NCI-H2081 (cell line): ENCODE measurements around the gene USH1C.

Experiments
- DNase-seq, 2 experiments: peaks; one replicate each; lab custom pipeline; 2025; lab: John Stamatoyannopoulos, UW

The USH1C gene

GRCh38 chr11:17547051-17547577, 2.9 kb upstream of the USH1C start, which contains the start of gene OTOG:
TSS of gene OTOG (plus strand) at chr11:17547259. CDS start at chr11:17547373, 114 bp downstream.
- DNase-seq, result peak; percentile 84 to 92

DNA sequence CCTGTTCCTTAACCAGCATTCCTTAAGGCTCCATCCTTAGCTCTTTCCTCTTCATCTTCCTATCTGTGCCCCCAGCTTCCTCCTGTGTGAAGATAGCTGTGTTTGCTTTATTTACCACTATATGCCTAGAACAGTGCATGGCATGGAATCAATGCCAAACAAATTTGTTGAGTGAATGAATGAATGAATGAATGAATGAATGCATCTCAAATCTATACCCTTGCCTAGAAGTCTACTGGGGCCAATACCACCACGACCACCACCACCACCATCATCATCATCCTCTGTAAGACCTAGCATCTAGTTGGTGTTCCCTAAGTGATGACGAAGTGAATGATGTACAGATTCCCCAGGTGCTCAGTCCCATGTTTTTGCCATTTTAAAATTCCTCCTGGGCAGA, 2.0 kb upstream of the USH1C start:
- DNase-seq, result no peak

DNA sequence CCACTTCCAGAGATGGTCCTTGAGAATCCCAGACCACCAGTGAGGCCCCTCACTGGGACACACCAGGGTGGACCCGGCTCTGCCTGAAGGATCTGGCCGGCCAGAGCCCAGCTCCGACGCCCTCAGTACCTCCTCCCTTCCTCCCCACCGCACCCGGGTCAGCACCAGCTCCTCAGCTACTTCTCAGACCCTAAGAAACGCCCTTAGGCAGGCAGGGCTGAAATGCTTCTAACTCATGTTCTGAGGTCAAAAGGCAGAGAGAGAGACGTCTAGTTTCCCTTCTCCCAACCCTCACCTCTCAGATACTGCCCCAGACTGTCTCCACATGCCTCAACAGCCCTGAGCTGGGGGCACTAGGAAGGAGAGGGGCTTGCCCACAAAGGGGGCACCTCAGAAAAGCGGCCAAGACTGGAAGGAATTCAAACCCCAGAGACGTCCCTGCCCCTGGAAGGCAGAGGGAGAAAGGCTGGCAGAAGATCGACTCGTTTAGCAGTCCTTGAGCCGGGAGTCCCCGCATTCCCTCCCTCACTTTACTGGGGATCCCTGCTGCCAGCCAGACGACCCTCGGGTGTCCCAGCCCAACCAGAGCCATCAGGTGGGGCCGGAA, 539 bp downstream of the USH1C start:
- DNase-seq, result no peak

DNA sequence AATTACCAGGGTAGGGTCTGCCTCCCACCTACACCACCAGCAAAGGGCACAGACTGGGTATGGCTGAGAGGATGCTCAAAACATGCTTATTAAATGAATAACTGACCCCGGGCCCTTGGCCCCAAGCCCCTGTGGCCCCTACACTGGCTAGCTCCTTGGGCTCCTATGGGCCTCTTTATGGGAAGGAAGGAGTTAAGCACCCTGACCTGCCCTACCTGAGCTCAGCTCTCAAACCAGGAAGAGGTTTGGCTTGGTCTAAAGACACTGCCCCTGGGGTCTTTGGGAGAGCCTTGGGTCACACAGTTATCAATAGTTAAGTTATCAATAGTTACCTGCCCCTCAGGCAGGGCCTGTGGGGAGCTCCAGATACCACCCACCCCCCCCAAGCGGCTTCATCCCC, 1.2 kb downstream of the USH1C start:
- no peak for DNase-seq

DNA sequence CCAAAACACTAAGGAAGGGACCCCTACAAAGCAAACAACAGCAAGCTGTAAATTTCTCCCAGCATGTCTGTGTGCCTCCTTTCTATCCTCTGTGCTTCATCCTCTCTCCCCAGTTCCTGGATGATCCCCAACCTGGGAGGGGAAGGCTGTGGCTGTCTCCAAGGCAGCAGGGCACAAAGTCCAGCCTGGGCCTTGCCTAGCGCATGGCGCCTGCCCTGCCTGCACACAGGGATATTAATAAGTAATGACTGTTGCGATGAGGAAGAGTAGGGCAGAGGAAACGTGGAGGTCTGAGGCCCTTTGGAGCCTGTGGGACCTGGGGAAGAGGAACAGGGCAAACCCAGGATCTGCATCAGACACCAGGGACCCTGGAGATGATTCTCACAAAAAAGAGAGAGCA, 2.0 kb downstream of the USH1C start:
- no peak for DNase-seq

DNA sequence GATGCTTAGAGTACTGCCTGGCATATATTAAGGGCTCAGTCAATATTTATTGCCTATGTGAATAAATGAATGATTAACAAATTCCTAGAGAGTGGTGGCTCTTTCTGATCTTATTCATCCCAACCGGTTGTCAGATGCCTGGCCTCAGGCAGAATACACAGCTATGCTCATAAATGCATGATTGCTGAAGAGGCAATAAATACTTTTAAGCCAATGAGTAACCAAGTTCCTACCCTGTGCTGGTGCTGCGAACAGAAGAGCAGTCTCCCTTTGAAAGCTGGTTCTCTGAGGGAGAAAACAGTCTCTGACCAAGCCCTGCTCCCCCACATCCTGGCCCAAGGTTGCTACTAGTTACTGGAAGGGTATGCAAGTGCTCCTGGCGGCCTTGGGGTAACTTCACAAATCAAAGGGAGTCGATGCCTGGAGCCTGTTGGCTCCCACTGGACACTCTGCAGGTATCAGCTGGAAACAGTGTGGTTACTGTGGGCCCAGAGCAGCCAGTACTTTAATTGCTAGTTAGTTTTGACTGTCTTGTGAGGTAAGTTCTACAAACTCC, 2.8 kb downstream of the USH1C start:
- no peak for DNase-seq

DNA sequence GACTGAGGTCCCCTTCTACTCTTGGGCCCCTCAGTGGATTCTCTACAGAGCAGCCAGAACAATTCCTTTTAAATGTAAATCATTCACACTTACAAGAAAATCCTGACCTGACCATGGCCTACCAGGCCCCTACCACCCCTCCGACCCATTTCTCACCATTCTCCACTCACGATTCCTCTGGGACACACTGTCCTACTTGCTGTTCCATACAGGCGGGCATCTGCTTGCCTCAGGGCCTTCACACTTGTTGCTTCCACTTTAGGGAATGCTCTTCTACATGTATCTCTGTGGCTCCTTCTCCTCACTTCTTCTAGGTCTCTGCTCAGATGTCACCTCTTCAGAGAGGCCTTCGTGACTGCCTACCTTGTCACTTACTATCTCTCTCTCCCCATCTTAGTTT, 3.4 kb downstream of the USH1C start:
- DNase-seq, result no peak

- DNase-seq, result no peak
These were observed 5.5 kb downstream of the USH1C start for GRCh38 chr11:17538731-17539130.

GRCh38 chr11:17538054-17538453, 6.2 kb downstream of the USH1C start:
- no peak for DNase-seq

- DNase-seq, result no peak
These were observed 7.0 kb downstream of the USH1C start for GRCh38 chr11:17537261-17537660.

GRCh38 chr11:17535488-17535887, 8.7 kb downstream of the USH1C start:
- DNase-seq, result no peak

DNA sequence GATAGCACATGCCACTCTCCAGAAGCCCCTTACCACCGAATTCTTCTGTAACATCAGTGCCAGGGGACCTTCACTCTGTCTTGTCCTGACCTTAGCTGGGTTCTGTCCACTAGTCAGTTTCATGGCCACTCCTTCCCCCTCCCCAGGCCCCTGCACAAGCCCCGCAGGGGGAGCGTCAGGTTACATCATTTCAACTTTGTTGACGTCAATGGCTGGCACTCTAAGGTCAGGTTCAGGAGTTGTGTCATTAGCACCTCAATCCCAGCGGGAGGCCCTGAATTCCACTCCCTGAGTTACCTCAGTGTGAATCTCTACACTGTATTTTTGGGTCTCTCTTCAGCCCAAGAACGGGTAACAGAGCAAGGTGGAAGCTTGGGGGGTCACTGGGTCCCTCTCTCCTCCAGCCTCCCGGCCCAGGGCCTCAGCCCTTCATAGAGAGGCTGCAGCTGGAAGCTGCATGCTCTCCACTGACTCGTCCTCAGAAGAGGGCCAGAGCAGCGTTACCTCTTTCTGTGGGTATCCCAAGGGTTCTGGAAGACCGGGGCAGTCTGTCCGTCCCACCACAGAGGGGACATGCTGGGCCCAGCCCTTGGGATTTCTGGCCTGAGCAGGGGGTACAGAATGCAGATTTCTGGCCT, 10.3 kb downstream of the USH1C start:
- no peak for DNase-seq

GRCh38 chr11:17533341-17533740, 10.9 kb downstream of the USH1C start:
- DNase-seq, result no peak

DNA sequence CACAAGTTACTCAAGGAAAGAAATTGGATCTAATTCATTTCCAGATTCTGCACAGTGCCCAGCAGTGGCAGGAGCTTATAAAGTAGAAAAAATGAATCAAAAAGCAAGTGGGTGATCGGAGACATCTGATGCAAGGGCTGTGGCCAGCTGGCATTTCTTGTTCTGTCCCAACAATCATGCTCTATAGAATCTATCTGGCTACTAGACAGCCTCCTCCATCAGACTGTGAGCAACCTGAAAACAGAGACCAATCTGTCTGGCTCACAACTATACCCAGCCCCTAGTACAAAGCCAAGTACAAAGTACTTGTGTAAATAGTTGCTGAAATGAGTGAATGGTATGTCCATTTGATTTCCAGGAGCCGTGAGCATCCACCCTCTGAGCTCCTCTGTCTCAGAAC, 11.4 kb downstream of the USH1C start:
- no peak for DNase-seq

DNA sequence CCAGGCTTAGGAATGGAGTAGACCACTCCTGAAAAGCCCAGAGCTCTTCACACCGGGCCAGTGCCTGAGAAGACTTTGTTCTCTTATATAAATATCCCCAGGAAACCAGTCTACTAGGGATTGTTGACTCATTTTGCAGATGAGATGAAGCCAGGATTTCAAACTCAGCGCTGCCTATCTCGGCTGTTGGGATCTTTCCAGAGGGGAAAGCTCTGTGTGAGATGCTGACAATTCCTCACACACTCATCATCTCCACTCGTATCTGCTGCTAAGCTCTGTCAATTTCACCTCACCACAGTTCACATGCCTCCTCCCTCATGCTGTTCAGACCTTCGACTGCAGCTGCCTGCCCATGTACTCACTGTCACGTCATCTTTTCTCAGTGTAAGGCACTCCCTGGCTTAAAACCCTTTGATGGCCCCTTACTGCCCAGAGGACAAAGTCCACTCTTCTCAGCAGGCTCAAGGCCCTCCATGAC, 12.5 kb downstream of the USH1C start:
- DNase-seq, result peak in 1 of 2 experiments; percentile 48

DNA sequence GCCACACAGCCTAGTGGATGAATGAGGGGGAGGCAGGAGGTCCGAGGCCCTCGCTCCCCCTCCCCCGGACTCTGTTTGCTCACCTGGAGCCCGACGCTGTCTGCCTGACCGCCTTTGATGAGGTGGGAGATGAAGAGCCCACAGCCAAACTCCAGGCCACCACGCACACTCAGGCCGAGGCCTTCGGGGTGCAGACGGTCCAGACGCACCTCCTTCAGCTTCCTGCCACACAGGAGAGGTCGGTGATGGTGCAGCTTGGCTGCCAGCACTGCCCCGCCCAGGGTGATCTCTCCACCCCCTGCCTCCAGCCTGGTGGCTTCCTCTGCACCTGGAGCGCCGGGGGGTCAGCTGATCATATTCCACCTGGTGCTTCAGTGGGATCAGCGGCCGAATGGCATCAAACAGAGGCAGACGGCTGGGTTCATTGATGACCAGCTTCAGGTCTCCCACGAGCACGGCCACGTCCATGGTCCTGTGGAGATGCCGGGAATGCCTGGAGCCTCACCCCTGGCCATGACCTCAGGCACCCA, 13.1 kb downstream of the USH1C start:
- DNase-seq, result peak; percentile 53 to 83

- peak; percentile 6 to 24 for DNase-seq
These were observed 14.4 kb downstream of the USH1C start for GRCh38 chr11:17529844-17530185.

DNA sequence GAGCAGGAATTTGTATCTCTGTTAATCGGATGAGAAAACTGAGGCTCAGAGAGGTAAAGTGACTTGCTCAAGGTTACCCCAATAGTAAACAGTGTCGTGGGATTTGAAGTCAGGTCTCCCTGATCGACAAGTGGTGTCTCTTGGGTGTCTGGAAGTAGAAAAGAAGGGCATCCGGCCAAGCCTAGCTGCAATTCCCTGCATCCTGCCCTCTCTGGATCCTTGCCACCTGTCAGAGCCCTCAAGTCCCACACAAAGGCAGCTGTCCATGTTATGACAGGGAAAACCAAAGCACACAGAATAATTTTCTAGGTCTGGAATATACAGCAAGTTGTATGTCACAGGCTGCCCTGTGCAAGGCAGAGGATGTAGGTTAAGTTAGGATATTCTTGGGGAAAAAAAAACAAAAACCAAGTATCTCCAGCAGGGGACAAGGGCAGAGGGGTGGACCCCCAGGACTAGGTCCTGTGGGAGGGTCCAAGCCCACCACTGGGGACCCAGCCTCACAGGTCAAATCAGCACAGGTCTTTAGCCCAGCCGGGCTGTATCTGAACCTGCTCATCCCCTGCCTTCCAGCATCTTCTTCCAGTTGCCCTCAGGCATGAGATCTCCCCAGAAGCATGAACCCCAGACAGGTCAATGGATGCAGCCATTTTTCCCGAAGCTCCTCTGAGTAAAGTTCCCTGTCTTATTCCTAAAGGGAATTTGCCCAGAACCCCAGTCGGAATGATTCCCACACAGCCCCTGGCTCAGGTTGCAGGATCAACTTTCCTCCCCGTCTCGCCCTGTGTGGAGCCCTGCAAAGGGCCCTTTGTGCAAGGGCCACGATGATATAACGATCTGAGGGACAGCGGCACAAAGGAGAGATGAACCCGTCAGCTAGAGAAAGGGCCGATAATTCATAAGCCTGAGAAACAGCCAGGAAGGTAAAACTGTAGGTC, 15.0 kb downstream of the USH1C start:
- peak; percentile 49 to 79 for DNase-seq

GRCh38 chr11:17528181-17528691, 16.0 kb downstream of the USH1C start:
- peak; percentile 63 to 75 for DNase-seq

DNA sequence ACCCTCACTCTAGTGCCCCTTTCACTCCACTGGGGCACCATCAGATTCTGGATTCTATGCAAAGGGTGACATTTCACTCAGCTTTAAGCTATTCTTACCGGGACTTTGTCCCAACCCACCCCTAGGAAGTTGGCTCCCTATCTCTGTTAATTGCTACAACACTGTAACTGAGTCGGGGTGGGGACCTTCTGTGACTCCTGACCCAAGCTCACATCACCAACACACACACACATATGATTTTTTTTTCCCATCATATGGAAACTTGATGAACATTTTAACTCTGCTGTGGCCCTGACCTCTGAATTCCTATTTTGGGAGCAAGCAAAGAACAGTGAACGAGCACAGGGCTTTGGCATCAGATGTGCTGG, 16.6 kb downstream of the USH1C start:
- no peak for DNase-seq

- DNase-seq, result no peak
These were observed 17.1 kb downstream of the USH1C start for GRCh38 chr11:17526931-17527627.
